HepG2 (cell line): ENCODE results near the gene NID1. TPM values are rescaled to one million over a fixed set of nuclear protein-coding genes. Genes with fewer than 3 reads are reported as not detected.

Source experiments
- CREB3 ChIP-seq: sonication (generic); formaldehyde crosslinking; IDR thresholded peaks from 2 replicates; pipeline ENCODE4 v1.5.0; 2020; ENCODE audit warnings: missing genetic modification reagents
- ELF4 ChIP-seq: sonication (generic); formaldehyde crosslinking; IDR thresholded peaks from 2 replicates; pipeline ENCODE4 v1.5.0; 2020; ENCODE audit warnings: missing genetic modification reagents, mild to moderate bottlenecking, moderate library complexity, borderline replicate concordance
- EZH2 ChIP-seq: conservative IDR thresholded peaks from 2 replicates; pipeline ENCODE4 v1.6.1; 2012; ENCODE audit warnings: mild to moderate bottlenecking, low read depth, low read length, moderate library complexity
- HES4 ChIP-seq: sonication (generic); formaldehyde crosslinking; IDR thresholded peaks from 2 replicates; pipeline ENCODE4 v1.9.0; 2021; ENCODE audit warnings: mild to moderate bottlenecking, missing genetic modification reagents, borderline replicate concordance
- HMGXB3 ChIP-seq: sonication (generic); formaldehyde crosslinking; IDR thresholded peaks from 2 replicates; pipeline ENCODE4 v1.4.0; 2020; ENCODE audit warnings: missing genetic modification reagents, borderline replicate concordance
- HNF4A ChIP-seq: sonication (generic); formaldehyde crosslinking; IDR thresholded peaks from 2 replicates; pipeline ENCODE4 v1.4.0; 2020; ENCODE audit warnings: missing genetic modification reagents
- HNF4G ChIP-seq, 2 experiments: sonication (generic) in 1 of 2; formaldehyde crosslinking in 1 of 2; IDR thresholded peaks; 2 replicates each; pipeline versions ENCODE4 v1.4.0 to v1.6.1; 2011 to 2020; ENCODE audit warnings: borderline replicate concordance in 2 of 2, low read depth in 2 of 2, mild to moderate bottlenecking in 2 of 2, low read length in 1 of 2, missing genetic modification reagents in 1 of 2, moderate library complexity in 1 of 2
- NFKB2 ChIP-seq: sonication (generic); formaldehyde crosslinking; IDR thresholded peaks from 2 replicates; pipeline ENCODE4 v1.4.0; 2020; ENCODE audit warnings: missing genetic modification reagents, borderline replicate concordance
- PRPF4 ChIP-seq: fragments of 200-400 bp; formaldehyde crosslinking; IDR thresholded peaks from 2 replicates; pipeline ENCODE4 v1.6.1; 2016; ENCODE audit warnings: low read length, low read depth; ENCODE audit not compliant: poor library complexity, severe bottlenecking
- SALL1 ChIP-seq: sonication (generic); formaldehyde crosslinking; IDR thresholded peaks from 2 replicates; pipeline ENCODE4 v1.8.0; 2022; ENCODE audit warnings: mild to moderate bottlenecking, missing genetic modification reagents
- SETDB1 ChIP-seq: sonication (generic); formaldehyde crosslinking; IDR thresholded peaks from 2 replicates; pipeline ENCODE4 v1.5.1; 2020; ENCODE audit warnings: missing genetic modification reagents, mild to moderate bottlenecking, borderline replicate concordance
- SIN3A ChIP-seq: IDR thresholded peaks from 2 replicates; pipeline ENCODE4 v1.6.1; 2011; ENCODE audit warnings: low read depth, mild to moderate bottlenecking, control low read depth, low read length, borderline replicate concordance
- ZFX ChIP-seq: sonication (generic); formaldehyde crosslinking; IDR thresholded peaks from 2 replicates; pipeline ENCODE4 v1.4.0; 2020; ENCODE audit warnings: mild to moderate bottlenecking, low read depth, missing genetic modification reagents, moderate library complexity
- ZNF143 ChIP-seq: sonication (generic); formaldehyde crosslinking; IDR thresholded peaks from 2 replicates; pipeline ENCODE4 v1.4.0; 2020; ENCODE audit warnings: missing genetic modification reagents
- ZNF282 ChIP-seq: fragments of 450-650 bp; IDR thresholded peaks from 2 replicates; pipeline ENCODE4 v1.6.1; 2018; ENCODE audit not compliant: partially characterized antibody
- ZNF382 ChIP-seq: sonication (generic); formaldehyde crosslinking; IDR thresholded peaks from 2 replicates; pipeline ENCODE4 v1.5.0; 2020; ENCODE audit warnings: missing genetic modification reagents, mild to moderate bottlenecking, borderline replicate concordance
- ZNF607 ChIP-seq: sonication (generic); formaldehyde crosslinking; IDR thresholded peaks from 2 replicates; pipeline ENCODE4 v1.5.1; 2020; ENCODE audit warnings: missing genetic modification reagents, mild to moderate bottlenecking, borderline replicate concordance
- ZNF652 ChIP-seq: IDR thresholded peaks from 2 replicates; pipeline ENCODE4 v1.6.1; 2016; ENCODE audit warnings: low read depth, borderline replicate concordance
- ZNF660 ChIP-seq: sonication (generic); formaldehyde crosslinking; IDR thresholded peaks from 2 replicates; pipeline ENCODE4 v1.5.1; 2020; ENCODE audit warnings: mild to moderate bottlenecking, low read depth, missing genetic modification reagents, borderline replicate concordance
- ZNF839 ChIP-seq: sonication (generic); formaldehyde crosslinking; IDR thresholded peaks from 2 replicates; pipeline ENCODE4 v1.4.0; 2020; ENCODE audit warnings: missing genetic modification reagents, mild to moderate bottlenecking, borderline replicate concordance
- polyA plus RNA-seq, 8 experiments: library from polyadenylated mRNA; depleted of rRNA in 3 of 8; stranded (reverse) in 7 of 8; unstranded in 1 of 8; fragments of >200 nt; fragmentation: Illumina TruSeq in 4 of 8; extraction: Trizol in 4 of 8; gene quantifications; 2 replicates each; pipeline versions ENCODE4 v1.2.1 to v1.2.3, GENCODE V29; 2011 to 2016; ENCODE audit warnings: low read depth in 4 of 8, missing spikeins in 1 of 8, mixed read lengths in 1 of 8; ENCODE audit not compliant: insufficient read depth in 1 of 8
- total RNA-seq, 5 experiments: library from RNA; depleted of rRNA; stranded (reverse); fragments of >200 nt; fragmentation: Illumina TruSeq; extraction: Trizol; gene quantifications; 2 replicates each; pipeline ENCODE4 v1.2.3, GENCODE V29; 2016; ENCODE audit warnings: low read depth in 1 of 5
- TF ChIP-seq, protein P1 (sequence below): sonication (generic); formaldehyde crosslinking; IDR thresholded peaks from 2 replicates; pipeline ENCODE4 v1.5.0; 2020; ENCODE audit warnings: missing genetic modification reagents
- TF ChIP-seq, protein P2 (sequence below): sonication (generic); formaldehyde crosslinking; IDR thresholded peaks from 2 replicates; pipeline ENCODE4 v1.4.0; 2020; ENCODE audit warnings: mild to moderate bottlenecking, missing genetic modification reagents

Gene NID1
- total and polyA plus RNA-seq, 2 of the 13 experiments (the other 11 are each of a cell fraction or from before 2014, with no cell fraction given): 50.2 to 56.1 TPM

GRCh38 chr1:236064674-236065508 lies at the start of gene NID1 (continued):
- TF ChIP-seq NFKB2 (peak; percentile 67; the same call in 1 of the 2 replicates), ZNF607 (peak; percentile 85), SIN3A (peak; percentile 48; the same call in 1 of the 2 replicates), ZNF282 (no peak), SALL1 (CRISPR knock-in tag) (peak; percentile 84), EZH2 (no peak), ZNF839 (CRISPR knock-in tag) (no peak; the same call in 1 of the 2 replicates), ELF4 (CRISPR knock-in tag) (no peak; the same call in 1 of the 2 replicates), ZNF382 (CRISPR knock-in tag) (no peak), HNF4A (CRISPR knock-in tag) (0 out of 2 replicates have a peak, but pooled peaks have one; percentile 6), PRPF4 (no peak), SETDB1 (no peak), ZFX (CRISPR knock-in tag) (no peak; the same call in 1 of the 2 replicates), CREB3 (CRISPR knock-in tag) (no peak), HES4 (CRISPR knock-in tag) (no peak; the same call in 1 of the 2 replicates), HNF4G (IDR thresholded peaks at IDR 0.05; ENCODE audit: borderline replicate concordance, low read depth, low read length) (0 out of 2 replicates have a peak, but pooled peaks have one; percentile 34), HNF4G (CRISPR knock-in tag; IDR thresholded peaks at IDR 0.05; ENCODE audit: borderline replicate concordance, low read depth) (no peak), HMGXB3 (CRISPR knock-in tag) (no peak), ZNF143 (0 out of 2 replicates have a peak, but pooled peaks have one; percentile 27), ZNF652 (no peak), ZNF660 (no peak)
- TF ChIP-seq, protein P1, sequence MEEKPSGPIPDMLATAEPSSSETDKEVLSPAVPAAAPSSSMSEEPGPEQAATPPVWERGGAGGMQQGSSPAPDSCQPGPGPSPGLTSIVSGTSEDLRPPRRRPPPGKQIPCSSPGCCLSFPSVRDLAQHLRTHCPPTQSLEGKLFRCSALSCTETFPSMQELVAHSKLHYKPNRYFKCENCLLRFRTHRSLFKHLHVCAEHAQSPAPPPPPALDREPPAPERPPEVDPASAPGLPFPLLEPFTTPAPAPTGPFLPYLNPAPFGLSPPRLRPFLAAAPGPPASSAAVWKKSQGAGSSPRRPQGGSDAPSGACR (CRISPR knock-in tag): no peak
- TF ChIP-seq, protein P2, sequence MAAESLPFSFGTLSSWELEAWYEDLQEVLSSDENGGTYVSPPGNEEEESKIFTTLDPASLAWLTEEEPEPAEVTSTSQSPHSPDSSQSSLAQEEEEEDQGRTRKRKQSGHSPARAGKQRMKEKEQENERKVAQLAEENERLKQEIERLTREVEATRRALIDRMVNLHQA (CRISPR knock-in tag): no peak
